HG02840 (cell line): ENCODE measurements around the gene RNF167.

Source experiments
- ATAC-seq: cut with Tn5 transposase; IDR thresholded peaks from one replicate; pipeline ENCODE4 v1.9.1; 2021; ENCODE audit warnings: mild to moderate bottlenecking, moderate library complexity, moderate number of reproducible peaks; ENCODE audit not compliant: unreplicated experiment, low FRiP score

RNF167 gene

DNA sequence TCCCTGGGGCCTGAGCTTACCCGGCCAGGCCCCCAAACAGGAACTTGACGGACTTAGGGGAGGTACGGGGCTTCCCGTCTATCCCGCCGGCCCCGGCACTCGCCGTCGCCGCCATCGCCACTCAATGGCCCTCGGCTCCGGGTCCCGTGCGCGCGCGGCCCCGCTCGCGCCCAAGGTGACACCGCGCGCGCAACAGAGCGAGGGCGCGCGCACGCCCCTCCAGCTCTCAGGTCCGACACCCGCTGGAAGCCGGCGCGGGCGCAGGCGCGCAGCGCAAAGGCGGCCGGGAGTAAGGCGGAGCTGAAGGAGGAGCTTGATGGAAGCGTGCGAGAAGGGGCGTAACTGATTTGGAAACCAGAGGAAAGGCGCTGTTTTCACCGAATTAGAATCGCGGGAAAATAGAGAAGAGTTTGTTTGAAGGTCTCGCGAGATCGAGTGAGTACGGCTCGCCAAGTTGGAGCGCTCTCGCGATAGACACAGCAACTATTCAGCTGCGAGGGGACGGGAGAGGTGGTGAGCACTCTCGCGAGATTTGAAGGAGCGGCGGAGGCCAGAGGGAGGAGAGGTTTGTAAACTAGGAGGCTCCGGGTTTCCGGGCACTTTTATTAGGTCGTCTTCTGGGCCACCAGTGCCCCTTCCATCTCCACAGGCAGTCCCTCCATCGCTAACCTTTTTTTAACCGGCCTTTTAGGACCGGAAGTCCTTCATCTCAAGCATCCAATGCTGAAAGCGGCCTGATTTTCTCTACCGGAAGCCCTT lies at the start of gene RNF167, which contains the start of gene SLC25A11:
TSS of gene RNF167 (plus strand) at position 473 of the 759 bp plus-strand sequence. CDS start 642 bp downstream, outside the sequence.
TSS of gene SLC25A11 (minus strand) at position 251 of the 759 bp plus-strand sequence. CDS start at position 115, 136 bp downstream.
- peak; percentile 74 for ATAC-seq

DNA sequence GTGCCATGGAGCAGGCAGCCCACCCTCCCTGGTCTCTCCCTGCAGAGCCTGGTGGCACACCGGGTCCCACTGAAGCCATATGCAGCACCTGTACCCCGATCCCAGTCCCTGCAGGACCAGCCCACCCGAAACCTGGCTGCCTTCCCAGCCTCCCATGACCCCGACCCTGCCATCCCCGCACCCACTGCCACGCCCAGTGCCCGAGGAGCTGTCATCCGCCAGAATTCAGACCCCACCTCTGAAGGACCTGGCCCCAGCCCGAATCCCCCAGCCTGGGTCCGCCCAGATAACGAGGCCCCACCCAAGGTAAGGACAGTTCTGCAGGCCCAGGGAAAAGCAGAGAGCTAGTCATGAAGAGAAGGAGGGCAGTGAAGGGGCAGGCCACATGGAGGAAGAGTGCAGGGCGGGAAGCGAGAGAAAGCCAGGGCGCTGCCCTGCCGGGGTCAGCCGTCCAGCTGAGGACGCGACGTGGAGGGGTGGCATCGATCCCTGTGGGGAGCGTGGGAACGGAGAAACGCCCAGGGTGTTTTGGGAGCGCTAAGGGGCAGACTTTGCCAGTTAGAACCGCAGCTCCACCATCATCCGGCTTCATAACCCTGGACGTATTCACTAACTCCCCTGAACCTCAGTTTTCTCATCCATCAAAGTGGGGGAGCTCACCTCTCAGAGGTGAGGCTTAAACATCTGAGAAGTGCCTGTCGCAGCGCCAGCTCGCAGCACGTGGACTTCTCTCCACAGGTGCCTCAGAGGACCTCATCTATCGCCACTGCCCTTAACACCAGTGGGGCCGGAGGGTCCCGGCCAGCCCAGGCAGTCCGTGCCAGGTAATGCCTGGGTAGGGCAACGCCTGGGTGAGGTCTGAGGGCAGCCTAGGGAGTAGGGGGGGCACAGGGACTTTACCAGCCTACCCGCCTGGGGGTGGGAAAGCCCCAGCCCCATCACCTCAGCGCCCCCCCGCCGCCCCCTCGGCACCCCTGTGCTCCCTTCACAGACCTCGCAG lies 48.4 kb upstream of the RNF167 start:
- no peak for ATAC-seq

DNA sequence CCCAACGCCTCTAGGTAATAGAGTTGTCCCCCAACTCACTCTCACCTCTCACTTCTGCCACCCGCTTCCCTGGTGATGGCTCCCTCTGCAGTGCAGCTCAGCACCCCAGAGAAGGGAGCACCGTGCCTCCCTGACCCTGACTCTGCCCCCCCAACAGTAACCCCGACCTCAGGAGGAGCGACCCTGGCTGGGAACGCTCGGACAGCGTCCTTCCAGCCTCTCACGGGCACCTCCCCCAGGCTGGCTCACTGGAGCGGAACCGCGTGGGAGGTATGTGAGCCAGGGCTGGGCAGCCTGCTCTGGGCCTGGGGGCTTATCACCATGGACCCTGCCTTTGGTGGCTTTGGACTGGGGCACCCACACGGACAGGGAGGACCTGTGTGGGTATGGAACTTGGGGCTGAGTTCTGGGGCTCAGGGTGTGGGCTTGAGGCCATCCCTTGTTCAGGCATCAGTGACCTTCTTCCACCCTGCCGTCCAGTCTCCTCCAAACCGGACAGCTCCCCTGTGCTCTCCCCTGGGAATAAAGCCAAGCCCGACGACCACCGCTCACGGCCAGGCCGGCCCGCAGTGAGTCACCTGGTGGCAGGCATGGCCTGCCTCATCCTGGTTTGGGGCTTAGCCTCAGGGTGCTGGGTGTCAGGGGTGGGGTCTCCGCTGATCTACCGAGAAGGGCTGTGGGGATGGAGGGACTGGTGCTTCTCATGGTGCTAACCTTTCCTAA lies 47.4 kb upstream of the RNF167 start:
- no peak for ATAC-seq

DNA sequence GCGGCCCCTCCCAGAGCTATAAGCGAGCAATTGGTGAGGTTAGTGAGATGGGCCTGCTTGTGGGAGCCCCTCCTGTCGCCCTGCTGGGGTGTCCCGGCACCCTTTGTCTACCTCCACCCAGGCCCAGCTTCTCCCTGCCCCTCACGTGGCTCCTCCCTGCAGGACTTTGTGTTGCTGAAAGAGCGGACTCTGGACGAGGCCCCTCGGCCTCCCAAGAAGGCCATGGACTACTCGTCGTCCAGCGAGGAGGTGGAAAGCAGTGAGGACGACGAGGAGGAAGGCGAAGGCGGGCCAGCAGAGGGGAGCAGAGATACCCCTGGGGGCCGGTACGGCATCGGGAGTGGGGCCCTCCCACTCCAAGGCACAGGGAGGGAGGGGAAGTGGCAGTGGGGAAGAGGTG lies 46.8 kb upstream of the RNF167 start:
- ATAC-seq: no peak

DNA sequence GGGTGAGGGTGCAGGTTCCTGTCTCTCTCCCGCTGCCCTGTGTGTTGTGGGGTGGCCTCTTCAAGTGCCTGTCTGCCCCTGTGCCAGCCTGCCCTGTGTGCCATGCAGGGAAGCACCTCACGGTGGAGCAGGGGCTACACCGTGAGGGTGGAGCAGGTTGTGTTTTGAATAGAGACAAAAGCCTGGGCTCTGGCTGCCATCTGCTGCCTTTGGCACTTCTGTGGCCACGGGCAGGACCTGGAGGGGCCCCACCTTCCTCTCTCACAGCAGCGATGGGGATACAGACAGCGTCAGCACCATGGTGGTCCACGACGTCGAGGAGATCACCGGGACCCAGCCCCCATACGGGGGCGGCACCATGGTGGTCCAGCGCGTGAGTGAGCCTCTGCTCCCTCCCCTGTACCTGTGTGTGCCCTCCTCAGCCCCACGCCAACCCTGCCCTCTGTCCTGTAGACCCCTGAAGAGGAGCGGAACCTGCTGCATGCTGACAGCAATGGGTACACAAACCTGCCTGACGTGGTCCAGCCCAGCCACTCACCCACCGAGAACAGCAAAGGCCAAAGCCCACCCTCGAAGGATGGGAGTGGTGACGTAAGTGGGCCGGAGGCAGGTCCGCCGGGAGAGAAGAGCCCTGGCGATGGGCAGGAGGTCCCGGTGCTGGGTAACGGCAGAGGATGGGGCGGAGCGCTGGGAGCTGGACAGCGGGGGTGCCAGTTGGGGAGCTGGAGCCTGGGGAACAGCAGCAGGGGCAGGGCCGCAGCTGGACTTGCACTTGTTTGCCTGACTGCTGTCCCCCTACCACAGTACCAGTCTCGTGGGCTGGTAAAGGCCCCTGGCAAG lies 46.1 kb upstream of the RNF167 start:
- no peak for ATAC-seq

DNA sequence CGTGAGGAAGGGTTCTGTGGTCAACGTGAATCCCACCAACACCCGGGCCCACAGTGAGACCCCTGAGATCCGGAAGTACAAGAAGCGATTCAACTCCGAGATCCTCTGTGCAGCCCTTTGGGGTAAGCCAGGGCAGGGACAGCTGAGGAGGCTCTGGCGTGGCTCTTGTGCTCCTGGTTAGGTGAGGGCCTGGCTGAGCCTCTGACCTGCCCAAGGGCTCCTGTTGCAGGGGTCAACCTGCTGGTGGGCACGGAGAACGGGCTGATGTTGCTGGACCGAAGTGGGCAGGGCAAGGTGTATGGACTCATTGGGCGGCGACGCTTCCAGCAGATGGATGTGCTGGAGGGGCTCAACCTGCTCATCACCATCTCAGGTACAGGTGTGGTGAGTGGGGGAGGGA lies 44.9 kb upstream of the RNF167 start:
- no peak for ATAC-seq

DNA sequence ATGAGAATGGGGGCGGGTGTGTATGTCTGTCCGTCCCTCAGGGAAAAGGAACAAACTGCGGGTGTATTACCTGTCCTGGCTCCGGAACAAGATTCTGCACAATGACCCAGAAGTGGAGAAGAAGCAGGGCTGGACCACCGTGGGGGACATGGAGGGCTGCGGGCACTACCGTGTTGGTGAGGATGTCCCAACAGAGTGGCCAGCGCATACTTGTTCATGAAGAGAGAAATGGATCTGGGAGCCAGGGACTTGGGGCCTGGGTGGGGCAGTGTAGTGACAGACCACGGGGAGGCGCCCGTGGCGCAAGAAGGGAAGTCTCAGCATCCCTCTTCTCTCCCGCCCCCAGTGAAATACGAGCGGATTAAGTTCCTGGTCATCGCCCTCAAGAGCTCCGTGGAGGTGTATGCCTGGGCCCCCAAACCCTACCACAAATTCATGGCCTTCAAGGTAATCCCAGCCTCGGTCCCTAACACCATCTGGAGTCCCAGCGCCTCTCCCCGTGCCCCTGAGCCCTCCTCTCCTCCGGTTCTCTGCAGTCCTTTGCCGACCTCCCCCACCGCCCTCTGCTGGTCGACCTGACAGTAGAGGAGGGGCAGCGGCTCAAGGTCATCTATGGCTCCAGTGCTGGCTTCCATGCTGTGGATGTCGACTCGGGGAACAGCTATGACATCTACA lies 44.3 kb upstream of the RNF167 start:
- no peak for ATAC-seq

DNA sequence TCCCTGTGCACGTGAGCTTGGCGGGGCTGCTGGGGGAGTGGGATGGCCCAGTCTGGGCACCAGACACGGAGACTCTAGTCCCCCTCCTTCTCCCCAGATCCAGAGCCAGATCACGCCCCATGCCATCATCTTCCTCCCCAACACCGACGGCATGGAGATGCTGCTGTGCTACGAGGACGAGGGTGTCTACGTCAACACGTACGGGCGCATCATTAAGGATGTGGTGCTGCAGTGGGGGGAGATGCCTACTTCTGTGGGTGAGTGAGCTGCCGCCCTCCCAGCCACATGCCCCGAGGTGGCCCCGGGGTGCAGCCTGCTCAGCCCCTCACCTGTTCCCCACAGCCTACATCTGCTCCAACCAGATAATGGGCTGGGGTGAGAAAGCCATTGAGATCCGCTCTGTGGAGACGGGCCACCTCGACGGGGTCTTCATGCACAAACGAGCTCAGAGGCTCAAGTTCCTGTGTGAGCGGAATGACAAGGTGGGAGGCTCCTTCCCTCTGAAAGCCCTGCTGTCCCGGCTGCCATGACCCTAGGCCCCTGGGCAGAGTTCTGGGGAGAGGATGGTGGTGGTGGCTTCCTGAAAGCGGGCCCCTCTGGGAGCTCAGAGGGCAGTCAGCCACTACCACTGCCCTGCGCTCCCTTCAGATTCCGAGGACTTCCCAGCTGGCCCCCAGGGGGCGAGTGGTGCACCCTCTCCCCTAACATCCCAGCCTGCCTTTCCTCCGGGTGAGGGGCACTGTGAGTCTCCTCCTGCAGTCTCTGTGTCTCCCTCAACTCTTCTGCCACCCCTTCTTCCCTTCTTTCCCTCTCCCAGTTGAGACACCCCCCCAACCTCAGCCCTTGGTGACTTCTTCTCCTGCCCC lies 43.5 kb upstream of the RNF167 start:
- no peak for ATAC-seq

DNA sequence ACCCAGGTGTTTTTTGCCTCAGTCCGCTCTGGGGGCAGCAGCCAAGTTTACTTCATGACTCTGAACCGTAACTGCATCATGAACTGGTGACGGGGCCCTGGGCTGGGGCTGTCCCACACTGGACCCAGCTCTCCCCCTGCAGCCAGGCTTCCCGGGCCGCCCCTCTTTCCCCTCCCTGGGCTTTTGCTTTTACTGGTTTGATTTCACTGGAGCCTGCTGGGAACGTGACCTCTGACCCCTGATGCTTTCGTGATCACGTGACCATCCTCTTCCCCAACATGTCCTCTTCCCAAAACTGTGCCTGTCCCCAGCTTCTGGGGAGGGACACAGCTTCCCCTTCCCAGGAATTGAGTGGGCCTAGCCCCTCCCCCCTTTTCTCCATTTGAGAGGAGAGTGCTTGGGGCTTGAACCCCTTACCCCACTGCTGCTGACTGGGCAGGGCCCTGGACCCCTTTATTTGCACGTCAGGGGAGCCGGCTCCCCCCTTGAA lies 42.8 kb upstream of the RNF167 start:
- ATAC-seq: no peak

DNA sequence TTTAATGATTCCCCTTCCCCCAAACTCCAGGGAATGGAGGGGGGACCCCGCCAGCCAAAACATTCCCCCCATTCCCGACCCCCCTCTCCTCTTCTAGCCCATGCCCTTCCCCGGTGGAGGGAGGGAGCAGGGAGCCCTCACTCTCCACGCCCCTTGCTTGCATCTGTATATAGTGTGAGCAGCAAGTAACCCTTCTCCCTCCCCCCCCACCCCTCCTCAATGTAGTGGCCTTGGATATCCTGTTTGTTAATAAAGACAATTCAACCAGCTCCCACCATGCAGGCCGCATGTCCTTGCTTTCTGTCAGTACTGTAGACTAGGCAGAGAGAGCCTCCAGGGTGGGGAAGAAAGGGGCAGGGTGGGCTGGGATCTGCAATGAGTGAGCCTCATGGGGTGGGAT lies 42.3 kb upstream of the RNF167 start:
- ATAC-seq: no peak

DNA sequence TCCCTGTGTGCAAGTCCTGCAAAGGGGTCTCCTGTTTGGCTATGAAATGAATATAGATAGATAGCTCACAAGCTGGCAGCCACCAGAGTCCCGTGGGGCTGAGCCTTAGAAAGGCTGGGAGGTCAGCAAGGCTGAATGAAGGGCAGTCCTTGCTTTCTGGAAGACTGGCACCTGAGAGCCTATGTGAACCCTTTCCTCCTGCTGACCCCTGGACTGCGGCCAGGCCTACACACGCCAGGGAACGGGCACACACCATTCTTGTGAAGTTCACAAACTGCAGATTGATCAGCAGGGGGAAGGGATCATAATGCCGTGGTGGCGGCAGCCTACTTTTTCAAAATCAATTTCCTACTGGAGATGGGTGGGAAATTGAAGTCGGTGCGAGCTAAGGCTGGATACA lies 41.7 kb upstream of the RNF167 start:
- ATAC-seq: no peak

DNA sequence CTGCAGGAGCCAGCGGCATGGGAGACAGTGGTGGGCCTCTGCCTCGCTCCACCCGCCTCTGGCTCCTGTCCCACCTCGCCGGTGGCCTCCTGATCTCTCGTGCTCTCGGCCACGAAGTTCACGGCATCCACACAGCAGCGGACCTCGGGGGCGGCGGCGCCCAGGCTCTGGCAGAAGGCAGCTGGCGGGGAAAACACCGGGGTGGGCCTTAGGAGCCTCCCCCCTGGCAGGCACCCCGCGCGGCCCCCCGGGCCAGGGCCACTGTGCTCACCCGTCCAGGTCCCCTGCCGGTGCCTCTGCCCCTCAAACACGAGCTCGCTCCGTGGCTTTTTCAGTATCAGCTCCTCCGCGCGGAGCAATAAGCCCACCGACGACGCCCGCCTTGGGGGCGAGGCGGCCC lies 41.1 kb upstream of the RNF167 start:
- ATAC-seq: no peak

DNA sequence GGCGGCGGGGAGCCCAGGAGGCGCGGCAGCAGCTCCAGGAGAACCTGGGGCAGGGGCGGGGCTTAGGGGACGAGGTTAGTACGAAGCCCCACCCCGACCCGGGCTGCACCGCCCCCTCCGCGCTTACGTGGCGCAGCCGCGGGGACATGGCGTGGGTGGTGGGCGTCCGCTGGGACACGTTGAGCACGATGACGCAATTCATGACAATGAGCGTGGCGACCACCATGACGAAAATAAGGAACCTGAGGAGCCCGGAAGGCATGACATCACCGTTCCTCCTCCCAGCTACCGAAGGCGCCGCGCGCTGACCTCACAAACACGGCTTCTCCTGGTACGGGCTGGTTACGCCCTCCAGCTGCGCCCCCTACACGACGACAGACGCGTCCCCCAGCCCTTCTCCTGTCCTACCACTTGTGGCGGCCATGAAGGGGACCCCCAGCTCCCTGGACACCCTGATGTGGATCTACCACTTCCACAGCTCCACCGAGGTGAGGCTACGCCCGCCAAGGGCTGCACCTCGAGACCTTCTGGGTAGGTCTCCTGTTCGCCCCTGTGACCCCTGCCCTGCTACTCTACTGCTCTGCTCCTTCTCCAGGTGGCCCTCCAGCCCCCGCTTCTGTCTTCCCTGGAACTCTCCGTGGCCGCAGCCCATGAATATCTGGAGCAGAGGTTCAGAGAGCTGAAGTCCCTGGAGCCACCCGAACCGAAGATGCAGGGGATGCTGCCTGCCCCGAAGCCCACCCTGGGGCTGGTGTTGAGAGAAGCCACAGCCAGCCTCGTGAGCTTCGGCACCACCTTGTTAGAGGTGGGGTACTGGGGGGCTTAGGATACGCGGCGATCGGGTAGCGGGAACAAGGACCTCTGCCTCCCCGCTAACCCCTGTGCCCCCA lies 40.5 kb upstream of the RNF167 start, which contains the start of gene C17orf107:
TSS of gene C17orf107 (plus strand) at position 196 of the 890 bp plus-strand sequence. CDS start at position 423, 227 bp downstream.
- ATAC-seq: no peak

DNA sequence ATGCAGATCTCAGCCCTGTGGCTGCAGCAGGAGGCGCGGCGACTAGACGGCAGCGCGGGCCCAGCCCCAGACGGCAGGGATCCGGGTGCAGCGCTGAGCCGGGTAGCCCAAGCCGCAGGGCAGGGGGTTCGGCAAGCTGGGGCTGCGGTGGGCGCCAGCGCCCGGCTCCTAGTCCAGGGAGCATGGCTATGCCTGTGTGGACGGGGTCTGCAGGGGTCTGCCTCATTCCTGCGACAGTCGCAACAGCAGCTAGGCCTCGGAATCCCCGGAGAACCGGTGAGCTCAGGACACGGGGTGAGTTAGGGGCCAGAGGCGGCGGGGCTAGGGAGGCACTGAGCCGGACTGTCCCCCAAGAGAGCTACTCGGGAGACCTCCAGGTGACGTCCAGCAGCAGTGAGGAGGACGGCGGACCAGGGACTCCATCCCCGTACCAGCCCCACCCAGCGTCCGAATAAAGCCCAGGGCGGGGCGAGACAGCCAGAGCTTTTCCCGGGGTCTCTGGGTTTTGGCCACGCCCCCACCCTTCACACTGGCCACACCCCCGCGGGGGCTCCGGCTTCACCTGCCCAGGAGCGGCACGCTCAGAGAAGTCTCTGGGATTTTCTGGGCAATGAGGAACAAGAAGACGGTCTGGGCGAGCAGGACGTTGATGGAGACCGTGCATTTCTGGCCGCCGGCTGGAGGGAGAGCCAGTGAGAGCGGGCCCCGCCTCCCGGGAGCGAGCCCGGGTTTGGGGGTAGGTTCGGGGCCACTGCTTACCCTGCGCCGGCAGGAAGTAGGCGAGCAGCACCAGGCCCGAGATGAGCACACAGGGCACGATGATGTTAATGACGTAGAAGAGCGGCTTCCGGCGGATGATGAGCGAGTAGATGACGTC lies 39.6 kb upstream of the RNF167 start:
- ATAC-seq: no peak

DNA sequence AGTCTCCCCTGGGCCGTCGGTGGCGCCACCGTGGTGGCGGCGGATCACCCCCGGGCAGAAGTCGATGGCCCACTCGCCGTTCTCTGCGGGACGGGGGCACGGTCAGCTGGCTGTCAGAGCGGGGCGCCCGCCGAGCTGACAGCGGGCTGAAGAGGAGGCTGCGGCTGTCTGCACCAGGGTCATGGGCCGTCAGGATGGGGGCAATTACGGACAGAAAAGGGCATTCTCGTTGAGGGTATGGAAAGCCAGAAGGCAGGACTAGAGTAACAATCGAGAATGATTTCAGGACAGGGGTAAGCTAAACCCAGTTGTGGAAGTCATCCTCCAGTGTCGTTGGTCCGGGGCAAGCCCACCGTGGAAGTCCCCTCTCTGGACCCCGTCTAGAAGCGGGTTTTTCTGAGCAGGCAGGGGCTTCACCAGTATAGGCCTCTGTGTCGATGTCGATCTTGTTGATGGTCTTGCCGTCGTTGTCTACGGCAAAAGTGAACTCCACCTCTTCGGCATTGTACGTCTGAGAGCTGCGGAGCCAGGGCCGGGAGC lies 38.9 kb upstream of the RNF167 start:
- ATAC-seq: no peak
